ENCODE results near the gene NELFA. TPM values are rescaled to one million over a fixed set of nuclear protein-coding genes. Genes with fewer than 3 reads are reported as not detected.

NELFA gene
- total and polyA plus RNA-seq, 2 of the 4 experiments (the other 2 are of a cell fraction) = 4.3 to 21.9 TPM

- peaks cover 4 to 20% of the 10 kb centered on the region in 2 experiments; a peak in 2 of 4 replicates for H3K79me1 ChIP-seq (ENCODE audit: low read depth in 1 of 2, low read length in 2 of 2)
- H4K8ac ChIP-seq (ENCODE audit: low read depth in 2 of 2, low read length in 2 of 2) = no peak overlapping the region
- no peak overlapping the region for H3K4ac ChIP-seq (ENCODE audit: low read depth, low read length)
- H2AK5ac ChIP-seq (ENCODE audit: low read depth, low read length) = no peak overlapping the region
- TF ChIP-seq POLR2A (IDR thresholded peaks at IDR 0.05; ENCODE audit: low read depth, low read length) (no peak), CEBPB (IDR thresholded peaks at IDR 0.05; ENCODE audit: low read depth, low read length) (no peak), MAZ (IDR thresholded peaks at IDR 0.05; ENCODE audit: borderline replicate concordance, low read depth, low read length) (no peak), SMC3 (IDR thresholded peaks at IDR 0.05; ENCODE audit: low read depth, low read length) (no peak), MXI1 (IDR thresholded peaks at IDR 0.05; ENCODE audit: borderline replicate concordance, low read depth, low read length) (no peak), RCOR1 (IDR thresholded peaks at IDR 0.05; ENCODE audit: insufficient replicate concordance, low read length) (no peak), RAD21 (IDR thresholded peaks at IDR 0.05; ENCODE audit: low read length) (no peak), RFX5 (IDR thresholded peaks at IDR 0.05; ENCODE audit: low read depth, low read length) (no peak), NFE2L2 (IDR thresholded peaks at IDR 0.05; ENCODE audit: low read depth, low read length) (no peak), CHD1 (IDR thresholded peaks at IDR 0.05; ENCODE audit: low read depth, low read length) (no peak), FOS (IDR thresholded peaks at IDR 0.05; ENCODE audit: low read depth, low read length) (no peak), BHLHE40 (IDR thresholded peaks at IDR 0.05; ENCODE audit: low read depth, low read length) (no peak), MAFK (IDR thresholded peaks at IDR 0.05; ENCODE audit: low read depth, low read length) (no peak)
- TF ChIP-seq, protein P1, sequence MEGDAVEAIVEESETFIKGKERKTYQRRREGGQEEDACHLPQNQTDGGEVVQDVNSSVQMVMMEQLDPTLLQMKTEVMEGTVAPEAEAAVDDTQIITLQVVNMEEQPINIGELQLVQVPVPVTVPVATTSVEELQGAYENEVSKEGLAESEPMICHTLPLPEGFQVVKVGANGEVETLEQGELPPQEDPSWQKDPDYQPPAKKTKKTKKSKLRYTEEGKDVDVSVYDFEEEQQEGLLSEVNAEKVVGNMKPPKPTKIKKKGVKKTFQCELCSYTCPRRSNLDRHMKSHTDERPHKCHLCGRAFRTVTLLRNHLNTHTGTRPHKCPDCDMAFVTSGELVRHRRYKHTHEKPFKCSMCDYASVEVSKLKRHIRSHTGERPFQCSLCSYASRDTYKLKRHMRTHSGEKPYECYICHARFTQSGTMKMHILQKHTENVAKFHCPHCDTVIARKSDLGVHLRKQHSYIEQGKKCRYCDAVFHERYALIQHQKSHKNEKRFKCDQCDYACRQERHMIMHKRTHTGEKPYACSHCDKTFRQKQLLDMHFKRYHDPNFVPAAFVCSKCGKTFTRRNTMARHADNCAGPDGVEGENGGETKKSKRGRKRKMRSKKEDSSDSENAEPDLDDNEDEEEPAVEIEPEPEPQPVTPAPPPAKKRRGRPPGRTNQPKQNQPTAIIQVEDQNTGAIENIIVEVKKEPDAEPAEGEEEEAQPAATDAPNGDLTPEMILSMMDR (conservative IDR thresholded peaks at IDR 0.05; ENCODE audit: low read depth, low read length) = no peak
- TF ChIP-seq, protein P2, sequence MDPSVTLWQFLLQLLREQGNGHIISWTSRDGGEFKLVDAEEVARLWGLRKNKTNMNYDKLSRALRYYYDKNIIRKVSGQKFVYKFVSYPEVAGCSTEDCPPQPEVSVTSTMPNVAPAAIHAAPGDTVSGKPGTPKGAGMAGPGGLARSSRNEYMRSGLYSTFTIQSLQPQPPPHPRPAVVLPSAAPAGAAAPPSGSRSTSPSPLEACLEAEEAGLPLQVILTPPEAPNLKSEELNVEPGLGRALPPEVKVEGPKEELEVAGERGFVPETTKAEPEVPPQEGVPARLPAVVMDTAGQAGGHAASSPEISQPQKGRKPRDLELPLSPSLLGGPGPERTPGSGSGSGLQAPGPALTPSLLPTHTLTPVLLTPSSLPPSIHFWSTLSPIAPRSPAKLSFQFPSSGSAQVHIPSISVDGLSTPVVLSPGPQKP (IDR thresholded peaks at IDR 0.05; ENCODE audit: borderline replicate concordance, low read depth, low read length) = no peak
- TF ChIP-seq, protein P3, sequence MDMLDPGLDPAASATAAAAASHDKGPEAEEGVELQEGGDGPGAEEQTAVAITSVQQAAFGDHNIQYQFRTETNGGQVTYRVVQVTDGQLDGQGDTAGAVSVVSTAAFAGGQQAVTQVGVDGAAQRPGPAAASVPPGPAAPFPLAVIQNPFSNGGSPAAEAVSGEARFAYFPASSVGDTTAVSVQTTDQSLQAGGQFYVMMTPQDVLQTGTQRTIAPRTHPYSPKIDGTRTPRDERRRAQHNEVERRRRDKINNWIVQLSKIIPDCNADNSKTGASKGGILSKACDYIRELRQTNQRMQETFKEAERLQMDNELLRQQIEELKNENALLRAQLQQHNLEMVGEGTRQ (IDR thresholded peaks at IDR 0.05; ENCODE audit: low read depth, low read length) = no peak
- no peak overlapping the region for H3K27ac ChIP-seq (ENCODE audit: insufficient read depth, low read length)
- no peaks in the 10 kb centered on the region for H3K4me1 ChIP-seq (ENCODE audit: control insufficient read depth, insufficient read depth, low read length)
- H3K14ac ChIP-seq (replicated peaks; ENCODE audit: low read depth, low read length) = no peak overlapping the region
- H4K5ac ChIP-seq (ENCODE audit: low read depth, low read length) = no peak overlapping the region
- H3K36me3 ChIP-seq (ENCODE audit: control insufficient read depth, insufficient read depth, low read length) = peaks cover 75% of the 10 kb centered on the region
- H4K91ac ChIP-seq (ENCODE audit: insufficient read depth, low read depth, low read length) = no peak overlapping the region
- H3K9me3 ChIP-seq (ENCODE audit: control insufficient read depth, insufficient read depth, low read length) = no peaks in the 10 kb centered on the region
- in situ Hi-C loops (cut with MboI; ENCODE audit: low sequenced_read_pairs) (no loop called here), intact Hi-C loops (cut with micrococcal nuclease) (no loop called here), dilution Hi-C loops (cut with HindIII; ENCODE audit: low sequenced_read_pairs, unreplicated experiment) (no loop called here)
- no peak overlapping the region for H2AFZ ChIP-seq (replicated peaks; ENCODE audit: low read length, poor library complexity)
- 94% methylated on average over 10 of the region's 22 CpGs; no CpG with 5 or more reads in 1 of the 2 experiments for WGBS, 2 experiments (ENCODE audit: extremely low coverage in 2 of 2, insufficient read length in 1 of 2)
- DNase-seq = no peak
- H3K18ac ChIP-seq (ENCODE audit: low read depth, low read length) = no peak overlapping the region
- H2BK20ac ChIP-seq (ENCODE audit: low read depth, low read length) = no peak overlapping the region
- no peak overlapping the region for H3K9ac ChIP-seq (ENCODE audit: low read depth, low read length)
- ChIA-PET POLR2A (ENCODE audit: unreplicated experiment) (no interaction called here), CTCF (no interaction called here)
- H3K4me3 ChIP-seq (ENCODE audit: insufficient read depth, low read depth, low read length) = no peak overlapping the region
- H3K23ac ChIP-seq (ENCODE audit: low read depth, low read length) = no peak overlapping the region
- peaks cover 5% of the 10 kb centered on the region for H4K20me1 ChIP-seq (ENCODE audit: insufficient read depth, low read length)
- H2BK120ac ChIP-seq (ENCODE audit: low read depth, low read length) = no peak overlapping the region
- no peaks in the 10 kb centered on the region for H3K27me3 ChIP-seq (ENCODE audit: control insufficient read depth, insufficient read depth, low read length)
- no peak overlapping the region for H2BK5ac ChIP-seq (ENCODE audit: low read depth, low read length, poor library complexity, severe bottlenecking)
- H3K9me1 ChIP-seq (ENCODE audit: insufficient read depth, low read length) = no peaks in the 10 kb centered on the region; the same call in 1 of the 2 replicates
- ATAC-seq (ENCODE audit: low read depth) = no peak
- H2BK15ac ChIP-seq (ENCODE audit: low read depth, low read length) = no peak overlapping the region
- H3K56ac ChIP-seq (ENCODE audit: extremely low read depth, insufficient read depth, low read length) = no peak overlapping the region
- no peak overlapping the region for H3K4me2 ChIP-seq (ENCODE audit: low read depth, low read length)
- TSS peak; percentile 60 for BruUV-seq (replicated peaks)
- H2AK9ac ChIP-seq (replicated peaks; ENCODE audit: low read depth, low read length, poor library complexity) = no peak overlapping the region
These were observed 29.1 kb downstream of the NELFA start for GRCh38 chr4:1979477-1980196.
